ENCODE results near the gene CD82. TPM values are rescaled to one million over a fixed set of nuclear protein-coding genes. Genes with fewer than 3 reads are reported as not detected.

CD82 gene
- total RNA-seq, 3 donors from 2014 or later (not counting 1 experiment from before 2014, with no cell fraction given), result 11.6 to 42.1 (median 13.0) TPM

DNA sequence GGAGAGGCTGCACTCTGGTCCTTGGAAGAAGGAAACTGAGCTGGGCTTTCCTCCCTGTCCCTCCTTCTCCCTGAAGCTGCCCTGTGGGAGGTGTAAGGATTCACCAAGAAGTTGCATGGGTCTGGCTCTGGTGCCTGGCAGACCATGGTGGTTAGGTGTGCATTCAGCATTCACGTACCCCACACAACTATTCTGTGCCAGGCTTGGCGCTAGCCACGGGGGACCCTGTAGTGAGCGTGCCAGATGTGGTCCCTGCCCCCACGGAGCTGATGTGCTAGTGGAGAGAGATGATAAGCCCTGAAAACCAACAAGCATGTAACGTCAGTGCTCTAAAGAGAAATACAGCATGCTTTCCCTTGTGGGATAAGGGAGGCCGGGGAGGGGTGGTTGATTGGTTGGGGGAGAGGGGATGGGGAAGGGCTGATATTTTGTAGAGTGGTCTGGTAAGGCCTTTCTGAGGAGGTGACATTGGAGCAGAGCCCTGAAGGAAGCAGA lies 48.9 kb downstream of the CD82 start:
- WGBS (ENCODE audit: insufficient coverage), result 91% methylated on average over 7 of the region's 7 CpGs
- intact Hi-C loops (cut with micrococcal nuclease), result no loop called here
- H3K4me3 Mint-ChIP-seq, result no peak overlapping the region

GRCh38 chr11:44615041-44615755 lies 49.7 kb downstream of the CD82 start:
- peaks cover 8 to 15% of the 10 kb centered on the region in 2 donors for H3K4me1 Mint-ChIP-seq
- Histone ChIP-seq H3K4me3 (ENCODE audit: low read length) (no peak overlapping the region), H3K4me1 (ENCODE audit: control insufficient read depth, insufficient read depth, low read length) (peaks cover 48% of the 10 kb centered on the region), H3K36me3 (ENCODE audit: control insufficient read depth, insufficient read depth, low read length) (peaks cover 7% of the 10 kb centered on the region), H3K9me3 (ENCODE audit: control insufficient read depth, insufficient read depth, low read length) (no peaks in the 10 kb centered on the region), H3K27ac (ENCODE audit: low read length) (no peak overlapping the region), H3K27me3 (ENCODE audit: control insufficient read depth, insufficient read depth, low read length) (no peaks in the 10 kb centered on the region)
- no peak overlapping the region for H3K4me3 Mint-ChIP-seq
- H3K9me3 Mint-ChIP-seq, result no peaks in the 10 kb centered on the region
- H3K36me3 Mint-ChIP-seq, result no peaks in the 10 kb centered on the region
- H3K27me3 Mint-ChIP-seq (ENCODE audit: low read depth in 2 of 2), result no peaks in the 10 kb centered on the region
- DNase-seq (no peak), ATAC-seq (no peak)
- WGBS (ENCODE audit: insufficient coverage), result 85% methylated on average over 15 of the region's 15 CpGs
- TF ChIP-seq, protein P1, sequence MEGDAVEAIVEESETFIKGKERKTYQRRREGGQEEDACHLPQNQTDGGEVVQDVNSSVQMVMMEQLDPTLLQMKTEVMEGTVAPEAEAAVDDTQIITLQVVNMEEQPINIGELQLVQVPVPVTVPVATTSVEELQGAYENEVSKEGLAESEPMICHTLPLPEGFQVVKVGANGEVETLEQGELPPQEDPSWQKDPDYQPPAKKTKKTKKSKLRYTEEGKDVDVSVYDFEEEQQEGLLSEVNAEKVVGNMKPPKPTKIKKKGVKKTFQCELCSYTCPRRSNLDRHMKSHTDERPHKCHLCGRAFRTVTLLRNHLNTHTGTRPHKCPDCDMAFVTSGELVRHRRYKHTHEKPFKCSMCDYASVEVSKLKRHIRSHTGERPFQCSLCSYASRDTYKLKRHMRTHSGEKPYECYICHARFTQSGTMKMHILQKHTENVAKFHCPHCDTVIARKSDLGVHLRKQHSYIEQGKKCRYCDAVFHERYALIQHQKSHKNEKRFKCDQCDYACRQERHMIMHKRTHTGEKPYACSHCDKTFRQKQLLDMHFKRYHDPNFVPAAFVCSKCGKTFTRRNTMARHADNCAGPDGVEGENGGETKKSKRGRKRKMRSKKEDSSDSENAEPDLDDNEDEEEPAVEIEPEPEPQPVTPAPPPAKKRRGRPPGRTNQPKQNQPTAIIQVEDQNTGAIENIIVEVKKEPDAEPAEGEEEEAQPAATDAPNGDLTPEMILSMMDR (IDR thresholded peaks at IDR 0.05), result no peak
- intact Hi-C loops (cut with micrococcal nuclease), result no loop called here
- H3K27ac Mint-ChIP-seq, result peak overlapping the region in 1 of 2 donors; percentile 71

More for the DNA sequence above, 48.9 kb downstream of the CD82 start:
- Mint-ChIP-seq H3K36me3 (no peaks in the 10 kb centered on the region), H3K27ac (peak overlapping the region in 1 of 2 donors; percentile 71), H3K4me1 (peaks cover 17 to 24% of the 10 kb centered on the region in 2 donors), H3K9me3 (no peaks in the 10 kb centered on the region), H3K27me3 (ENCODE audit: low read depth in 2 of 2) (no peaks in the 10 kb centered on the region)
- no peak for ATAC-seq
- DNase-seq, result no peak
- no peak overlapping the region for H3K27ac ChIP-seq (ENCODE audit: low read length)
- H3K27me3 ChIP-seq (ENCODE audit: control insufficient read depth, insufficient read depth, low read length), result no peaks in the 10 kb centered on the region
- H3K4me1 ChIP-seq (ENCODE audit: control insufficient read depth, insufficient read depth, low read length), result peaks cover 57% of the 10 kb centered on the region
- TF ChIP-seq, protein P1 (IDR thresholded peaks at IDR 0.05), result no peak
- H3K36me3 ChIP-seq (ENCODE audit: control insufficient read depth, insufficient read depth, low read length), result peaks cover 7% of the 10 kb centered on the region
- H3K4me3 ChIP-seq (ENCODE audit: low read length), result no peak overlapping the region
- no peaks in the 10 kb centered on the region for H3K9me3 ChIP-seq (ENCODE audit: control insufficient read depth, insufficient read depth, low read length)

- no peak overlapping the region for H3K27ac Mint-ChIP-seq
- peaks cover 5 to 13% of the 10 kb centered on the region in 2 donors for H3K4me1 Mint-ChIP-seq
- Histone ChIP-seq H3K27ac (ENCODE audit: low read length) (no peak overlapping the region), H3K4me1 (ENCODE audit: control insufficient read depth, insufficient read depth, low read length) (peaks cover 39% of the 10 kb centered on the region), H3K9me3 (ENCODE audit: control insufficient read depth, insufficient read depth, low read length) (no peaks in the 10 kb centered on the region), H3K36me3 (ENCODE audit: control insufficient read depth, insufficient read depth, low read length) (peaks cover 7% of the 10 kb centered on the region), H3K4me3 (ENCODE audit: low read length) (no peak overlapping the region), H3K27me3 (ENCODE audit: control insufficient read depth, insufficient read depth, low read length) (no peaks in the 10 kb centered on the region)
- no peaks in the 10 kb centered on the region for H3K9me3 Mint-ChIP-seq
- DNase-seq (no peak), ATAC-seq (no peak)
- no peaks in the 10 kb centered on the region for H3K27me3 Mint-ChIP-seq (ENCODE audit: low read depth in 2 of 2)
- intact Hi-C loops (cut with micrococcal nuclease), result loop anchor here (2.0 kb wide), 1 partner anchor 329 kb away; no protein-coding TSS in a partner anchor
- TF ChIP-seq, protein P1 (IDR thresholded peaks at IDR 0.05), result no peak
- no peaks in the 10 kb centered on the region for H3K36me3 Mint-ChIP-seq
- WGBS (ENCODE audit: insufficient coverage), result 93% methylated on average over 14 of the region's 14 CpGs
- H3K4me3 Mint-ChIP-seq, result no peak overlapping the region
These were observed 50.7 kb downstream of the CD82 start for GRCh38 chr11:44615913-44616791.

Measured in natural killer cell (primary cell).